Endothelial cell of umbilical vein (primary cell): Measurements from ENCODE around the gene SLC16A7.

Source experiments
- CTCF ChIP-seq, 2 donors: IDR thresholded peaks; 1 replicate in 1 of 2; 2 replicates in 1 of 2; pipeline ENCODE4 v1.5.1; 2011; ENCODE audit warnings: low read length in 2 of 2, mild to moderate bottlenecking in 2 of 2, moderate library complexity in 2 of 2, control low read depth in 1 of 2, inconsistent platforms in 1 of 2, low read depth in 1 of 2; ENCODE audit not compliant: insufficient read depth in 1 of 2; ENCODE audit errors: extremely low read depth in 1 of 2
- EZH2 ChIP-seq: IDR thresholded peaks from 2 replicates; pipeline ENCODE4 v1.6.1; 2012; ENCODE audit warnings: borderline replicate concordance, low read depth, mild to moderate bottlenecking, moderate library complexity, low read length, inconsistent platforms; ENCODE audit not compliant: severe bottlenecking
- FOS ChIP-seq: IDR thresholded peaks from 2 replicates; pipeline ENCODE4 v1.6.1; 2011; ENCODE audit warnings: mild to moderate bottlenecking, low read length, moderate library complexity, borderline replicate concordance; ENCODE audit not compliant: insufficient read depth
- GATA2 ChIP-seq: IDR thresholded peaks from 2 replicates; pipeline ENCODE4 v1.7.0; 2011; ENCODE audit warnings: low read depth, mild to moderate bottlenecking, moderate library complexity, mixed read lengths, low read length; ENCODE audit not compliant: insufficient read length, insufficient read depth
- MYC ChIP-seq: IDR thresholded peaks from one replicate; pipeline ENCODE4 v1.6.1; 2011; ENCODE audit warnings: mild to moderate bottlenecking, low read depth, low read length
- POLR2A ChIP-seq: IDR thresholded peaks from 2 replicates; pipeline ENCODE4 v1.6.1; 2012; ENCODE audit warnings: low read depth, mild to moderate bottlenecking, control low read depth, low read length
- POLR2AphosphoS5 ChIP-seq: IDR thresholded peaks from 2 replicates; pipeline ENCODE4 v1.6.1; 2012; ENCODE audit warnings: low read depth, mild to moderate bottlenecking, control low read depth, low read length, moderate library complexity; ENCODE audit not compliant: insufficient read depth
- TF ChIP-seq, protein P1 (sequence below): IDR thresholded peaks from 2 replicates; pipeline ENCODE4 v1.6.1; 2011; ENCODE audit not compliant: insufficient read depth, insufficient read length

- TF ChIP-seq CTCF (IDR thresholded peaks at IDR 0.05; ENCODE audit: extremely low read depth in 1 of 2, insufficient read depth in 1 of 2, low read depth in 1 of 2, low read length in 2 of 2) (no peak), POLR2AphosphoS5 (no peak), POLR2A (no peak), FOS (no peak), GATA2 (no peak), EZH2 (no peak), MYC (no peak)
- TF ChIP-seq, protein P1, sequence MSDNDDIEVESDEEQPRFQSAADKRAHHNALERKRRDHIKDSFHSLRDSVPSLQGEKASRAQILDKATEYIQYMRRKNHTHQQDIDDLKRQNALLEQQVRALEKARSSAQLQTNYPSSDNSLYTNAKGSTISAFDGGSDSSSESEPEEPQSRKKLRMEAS, result no peak
These were observed 191.8 kb downstream of the SLC16A7 start for GRCh38 chr12:59787610-59788009.
